HCT116 (cell line): Measurements from ENCODE around the gene SMYD3. TPM values are rescaled to one million over a fixed set of nuclear protein-coding genes. Genes with fewer than 3 reads are reported as not detected.

Experiments used
- ATAC-seq: fragments of 200-7000 bp; cut with Tn5 transposase; 2 replicates; pipeline ENCODE4 v1.9.1; 2020; ENCODE audit warnings: mild to moderate bottlenecking, moderate library complexity
- BruUV-seq: library from RNA; stranded (reverse); fragments of 400-500 nt; replicated peaks from 2 replicates; lab custom pipeline; 2021; lab: Mats Ljungman, UMichigan
- CTCF ChIA-PET: fragments of 300-600 bp; sonication (Branson Sonifier 250); formaldehyde crosslinking; loops from one replicate; lab custom pipeline; 2021; ENCODE audit warnings: antibody characterized with exemption; lab: Charles Lee
- POLR2A ChIA-PET: fragments of 300-600, 350-600 bp; sonication (Branson Sonifier 250); formaldehyde crosslinking; loops from one replicate; lab custom pipeline; 2021; ENCODE audit warnings: antibody characterized with exemption; lab: Charles Lee
- RAD21 ChIA-PET, 2 experiments: fragments of 300-600 bp; sonication (Branson Sonifier 250); formaldehyde crosslinking; loops; one replicate each; lab custom pipeline; 2023; ENCODE audit warnings: low total read pairs in 2 of 2; ENCODE audit not compliant: uncharacterized antibody in 2 of 2, unreplicated experiment in 2 of 2, low non-redundant PET in 1 of 2; lab: Charles Lee
- DNase-seq: peaks from one replicate; pipeline ENCODE4 v3.0.0-alpha.2; 2010; ENCODE audit warnings: low read depth, low spot score
- H2AFZ ChIP-seq: fragments of 200-600 bp; shearing (Covaris generic), sonication (generic); 2 replicates; pipeline ENCODE4 v1.6.1; 2017; ENCODE audit warnings: low read depth, mixed run types, mixed read lengths, antibody characterized with exemption, low read length; ENCODE audit not compliant: poor library complexity, severe bottlenecking
- H3K27ac ChIP-seq: 2 replicates; pipeline ENCODE4 v1.5.1; 2012; ENCODE audit warnings: low read depth, low read length
- H3K27me3 ChIP-seq: fragments of 200-600 bp; sonication (generic); 2 replicates; pipeline ENCODE4 v1.6.1; 2016; ENCODE audit warnings: mixed run types, low read length, mixed read lengths; ENCODE audit not compliant: insufficient read depth
- H3K36me3 ChIP-seq, 2 experiments: fragments of 200-500 bp in 1 of 2; fragments of 200-600 bp in 1 of 2; sonication (Bioruptor generic) in 1 of 2; sonication (generic) in 1 of 2; 2 replicates each; pipeline versions ENCODE4 v1.5.1 to v1.6.1; 2014 to 2016; ENCODE audit warnings: low read length in 2 of 2, inconsistent platforms in 1 of 2, mixed read lengths in 1 of 2, mixed run types in 1 of 2; ENCODE audit not compliant: insufficient read depth in 2 of 2, control insufficient read depth in 1 of 2
- H3K4me1 ChIP-seq, 2 experiments: fragments of 200-600 bp in 1 of 2; sonication (generic) in 1 of 2; 2 replicates each; pipeline versions ENCODE4 v1.5.1 to v1.6.1; 2012 to 2017; ENCODE audit warnings: low read length in 2 of 2, inconsistent platforms in 1 of 2, mild to moderate bottlenecking in 1 of 2, mixed read lengths in 1 of 2, mixed run types in 1 of 2, moderate library complexity in 1 of 2; ENCODE audit not compliant: insufficient read depth in 2 of 2, control insufficient read depth in 1 of 2
- H3K4me2 ChIP-seq: fragments of 200-600 bp; sonication (generic); 2 replicates; pipeline ENCODE4 v1.6.1; 2017; ENCODE audit warnings: mixed run types, low read length, mixed read lengths
- H3K4me3 ChIP-seq, 2 experiments: fragments of 200-600 bp in 1 of 2; sonication (generic) in 1 of 2; replicated peaks in 1 of 2; 2 replicates each; pipeline ENCODE4 v1.5.1; 2011 to 2016; ENCODE audit warnings: low read length in 2 of 2, control low read depth in 1 of 2, low read depth in 1 of 2, mild to moderate bottlenecking in 1 of 2, mixed read lengths in 1 of 2, mixed run types in 1 of 2
- H3K79me2 ChIP-seq: fragments of 200-600 bp; sonication (generic); 2 replicates; pipeline ENCODE4 v1.6.1; 2017; ENCODE audit warnings: mild to moderate bottlenecking, mixed run types, low read length, moderate library complexity, mixed read lengths; ENCODE audit not compliant: insufficient read depth
- H3K9ac ChIP-seq: fragments of 200-600 bp; sonication (generic); 2 replicates; pipeline ENCODE4 v1.6.1; 2016; ENCODE audit warnings: low read length, mixed read lengths
- H3K9me2 ChIP-seq: fragments of 200-600 bp; sonication (generic), shearing (Covaris generic); 2 replicates; pipeline ENCODE4 v1.6.1; 2017; ENCODE audit warnings: mixed run types, mild to moderate bottlenecking, moderate library complexity; ENCODE audit not compliant: insufficient read depth
- H3K9me3 ChIP-seq, 2 experiments: fragments of 200-500 bp in 1 of 2; fragments of 200-600 bp in 1 of 2; sonication (Bioruptor generic) in 1 of 2; sonication (generic) in 1 of 2; 2 replicates each; pipeline ENCODE4 v1.6.1; 2014 to 2017; ENCODE audit warnings: low read length in 2 of 2, mixed read lengths in 2 of 2, inconsistent platforms in 1 of 2, low read depth in 1 of 2, mild to moderate bottlenecking in 1 of 2, mixed run types in 1 of 2, moderate library complexity in 1 of 2; ENCODE audit not compliant: control insufficient read depth in 1 of 2, insufficient read depth in 1 of 2
- H4K20me1 ChIP-seq: fragments of 200-600 bp; sonication (generic), shearing (Covaris generic); 2 replicates; pipeline ENCODE4 v1.6.1; 2017; ENCODE audit warnings: mixed run types, mild to moderate bottlenecking, moderate library complexity; ENCODE audit not compliant: insufficient read depth
- CBX3 ChIP-seq: IDR thresholded peaks from 2 replicates; pipeline ENCODE4 v1.6.1; 2012; ENCODE audit warnings: low read depth
- EGR1 ChIP-seq: IDR thresholded peaks from 2 replicates; pipeline ENCODE4 v1.6.1; 2012; ENCODE audit warnings: low read depth
- ELF1 ChIP-seq: IDR thresholded peaks from 2 replicates; pipeline ENCODE4 v1.6.1; 2012; ENCODE audit warnings: low read depth, borderline replicate concordance
- EZH2phosphoT487 ChIP-seq: fragments of 200-600 bp; IDR thresholded peaks from 2 replicates; pipeline ENCODE4 v1.6.1; 2018; ENCODE audit warnings: antibody characterized with exemption, borderline replicate concordance
- FOSL1 ChIP-seq: IDR thresholded peaks from 2 replicates; pipeline ENCODE4 v1.6.1; 2012; ENCODE audit warnings: low read depth
- JUND ChIP-seq: IDR thresholded peaks from 2 replicates; pipeline ENCODE4 v1.6.1; 2012
- POLR2A ChIP-seq: IDR thresholded peaks from 2 replicates; pipeline ENCODE4 v1.7.0; 2011; ENCODE audit warnings: borderline replicate concordance; ENCODE audit not compliant: insufficient read depth, insufficient read length; ENCODE audit errors: extremely low read depth
- REST ChIP-seq: IDR thresholded peaks from 2 replicates; pipeline ENCODE4 v1.6.1; 2012; ENCODE audit warnings: low read depth
- SIN3A ChIP-seq: IDR thresholded peaks from 2 replicates; pipeline ENCODE4 v1.6.1; 2012; ENCODE audit warnings: low read depth
- SP1 ChIP-seq: IDR thresholded peaks from 2 replicates; pipeline ENCODE4 v1.6.1; 2012; ENCODE audit warnings: low read depth
- SRF ChIP-seq: IDR thresholded peaks from 2 replicates; pipeline ENCODE4 v1.6.1; 2012; ENCODE audit warnings: low read depth
- YY1 ChIP-seq: IDR thresholded peaks from 2 replicates; pipeline ENCODE4 v1.6.1; 2011; ENCODE audit warnings: low read length, low read depth, moderate library complexity, mild to moderate bottlenecking; ENCODE audit not compliant: insufficient replicate concordance; ENCODE audit errors: extremely low read depth
- ZBTB33 ChIP-seq: IDR thresholded peaks from 2 replicates; pipeline ENCODE4 v1.6.1; 2011; ENCODE audit warnings: mild to moderate bottlenecking, low read length, moderate library complexity; ENCODE audit not compliant: insufficient replicate concordance; ENCODE audit errors: extremely low read depth
- ZFX ChIP-seq: fragments of 450-650 bp; IDR thresholded peaks from 2 replicates; pipeline ENCODE4 v1.6.1; 2017
- intact Hi-C: fragments of 100-400 bp; cut with micrococcal nuclease; formaldehyde crosslinking; loops from 2 replicates; pipeline ENCODE4 v1.10.0; 2022
- total RNA-seq: library from RNA; stranded (reverse); gene quantifications from one replicate; pipeline ENCODE4 v1.2.1, GENCODE V29; 2021; ENCODE audit not compliant: unreplicated experiment
- TF ChIP-seq, protein P1 (sequence below), 3 experiments: fragments of 200-600 bp in 1 of 3; sonication (generic) in 1 of 3; IDR thresholded peaks in 2 of 3; conservative IDR thresholded peaks in 1 of 3; 2 replicates each; pipeline ENCODE4 v1.5.1; 2012 to 2017; ENCODE audit warnings: low read depth in 2 of 3, low read length in 2 of 3, antibody characterized with exemption in 1 of 3, borderline replicate concordance in 1 of 3, control low read depth in 1 of 3, mild to moderate bottlenecking in 1 of 3, mixed read lengths in 1 of 3, mixed run types in 1 of 3, moderate library complexity in 1 of 3; ENCODE audit not compliant: insufficient read depth in 1 of 3
- TF ChIP-seq, protein P2 (sequence below): IDR thresholded peaks from 2 replicates; pipeline ENCODE4 v1.6.1; 2012

Gene SMYD3
- total RNA-seq, 1 experiment from 2014 or later = 33.6 TPM

DNA sequence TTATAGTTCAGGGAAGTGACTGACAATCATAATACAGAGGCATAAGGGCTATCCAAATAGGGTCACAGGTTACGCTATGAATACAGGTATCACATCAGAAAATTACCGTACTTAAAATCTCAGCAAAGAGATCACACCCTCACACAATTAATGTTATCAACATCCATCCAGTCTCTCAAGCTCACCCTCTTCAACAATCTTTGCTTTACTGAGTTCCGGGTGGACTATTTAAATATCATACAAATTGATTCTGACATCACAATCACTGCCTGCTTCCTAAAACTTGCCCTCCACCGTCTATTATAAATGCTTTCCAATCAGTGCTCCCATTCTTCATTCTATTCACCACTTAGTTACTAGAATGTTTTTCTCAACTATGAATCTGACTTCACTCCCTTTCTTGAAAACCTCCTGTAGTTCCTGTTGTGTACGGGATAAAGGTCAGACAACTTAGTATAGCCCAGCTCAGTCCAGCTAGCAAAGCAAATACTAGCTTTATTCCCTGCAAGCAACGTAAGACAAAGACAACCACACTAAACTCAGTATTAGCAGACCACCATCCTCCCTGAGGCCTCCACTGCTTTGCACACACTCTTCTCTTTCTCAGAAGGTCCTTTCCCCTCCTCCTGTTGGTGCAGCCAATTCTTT is 398.7 kb downstream of the SMYD3 start:
- H3K9ac ChIP-seq = no peak overlapping the region
- no peaks in the 10 kb centered on the region for H3K27me3 ChIP-seq
- H3K27ac ChIP-seq = no peak overlapping the region
- H3K9me2 ChIP-seq = no peaks in the 10 kb centered on the region
- TF ChIP-seq EZH2phosphoT487 (no peak), REST (no peak), EGR1 (no peak), SRF (no peak), SIN3A (no peak), ZBTB33 (no peak), YY1 (no peak), ZFX (no peak), SP1 (no peak), POLR2A (no peak), CBX3 (no peak), FOSL1 (no peak), JUND (no peak), ELF1 (no peak)
- TF ChIP-seq, protein P1, sequence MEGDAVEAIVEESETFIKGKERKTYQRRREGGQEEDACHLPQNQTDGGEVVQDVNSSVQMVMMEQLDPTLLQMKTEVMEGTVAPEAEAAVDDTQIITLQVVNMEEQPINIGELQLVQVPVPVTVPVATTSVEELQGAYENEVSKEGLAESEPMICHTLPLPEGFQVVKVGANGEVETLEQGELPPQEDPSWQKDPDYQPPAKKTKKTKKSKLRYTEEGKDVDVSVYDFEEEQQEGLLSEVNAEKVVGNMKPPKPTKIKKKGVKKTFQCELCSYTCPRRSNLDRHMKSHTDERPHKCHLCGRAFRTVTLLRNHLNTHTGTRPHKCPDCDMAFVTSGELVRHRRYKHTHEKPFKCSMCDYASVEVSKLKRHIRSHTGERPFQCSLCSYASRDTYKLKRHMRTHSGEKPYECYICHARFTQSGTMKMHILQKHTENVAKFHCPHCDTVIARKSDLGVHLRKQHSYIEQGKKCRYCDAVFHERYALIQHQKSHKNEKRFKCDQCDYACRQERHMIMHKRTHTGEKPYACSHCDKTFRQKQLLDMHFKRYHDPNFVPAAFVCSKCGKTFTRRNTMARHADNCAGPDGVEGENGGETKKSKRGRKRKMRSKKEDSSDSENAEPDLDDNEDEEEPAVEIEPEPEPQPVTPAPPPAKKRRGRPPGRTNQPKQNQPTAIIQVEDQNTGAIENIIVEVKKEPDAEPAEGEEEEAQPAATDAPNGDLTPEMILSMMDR (IDR thresholded peaks at IDR 0.05 in 2 of 3, conservative IDR thresholded peaks at IDR 0.05 in 1 of 3; ENCODE audit: borderline replicate concordance in 1 of 3, insufficient read depth in 1 of 3, low read depth in 2 of 3, low read length in 2 of 3) = no peak
- TF ChIP-seq, protein P2, sequence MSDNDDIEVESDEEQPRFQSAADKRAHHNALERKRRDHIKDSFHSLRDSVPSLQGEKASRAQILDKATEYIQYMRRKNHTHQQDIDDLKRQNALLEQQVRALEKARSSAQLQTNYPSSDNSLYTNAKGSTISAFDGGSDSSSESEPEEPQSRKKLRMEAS = no peak
- H3K79me2 ChIP-seq = no peaks in the 10 kb centered on the region
- H3K4me2 ChIP-seq = no peak overlapping the region
- no peaks in the 10 kb centered on the region for H4K20me1 ChIP-seq
- H2AFZ ChIP-seq = no peak overlapping the region
- peaks cover 0 to 6% of the 10 kb centered on the region in 2 experiments; a peak in 1 of 4 replicates for H3K4me1 ChIP-seq
- POLR2A ChIA-PET = no interaction called here
- intact Hi-C loops = no loop called here
- BruUV-seq = no TSS peak
- RAD21 ChIA-PET = no interaction called here
- no peaks in the 10 kb centered on the region; a peak in 1 of 4 replicates for H3K9me3 ChIP-seq
- H3K4me3 ChIP-seq = no peak overlapping the region
- CTCF ChIA-PET = no interaction called here
- no peak for DNase-seq
- ATAC-seq = no peak
- H3K36me3 ChIP-seq = no peaks in the 10 kb centered on the region
